OCI-LY3 (cell line): Measurements from ENCODE around the gene GPRIN2.

ENCODE experiments used
- EZH2phosphoT487 ChIP-seq: fragments of 200-600 bp; shearing (Covaris generic); IDR thresholded peaks from 2 replicates; pipeline ENCODE4 v1.6.1; 2018; ENCODE audit warnings: antibody characterized with exemption, mixed run types, low read depth
- TF ChIP-seq, protein P1 (sequence below): fragments of 200-600, 300-600 bp; sonication (generic); IDR thresholded peaks from 2 replicates; pipeline ENCODE4 v1.5.1; 2014; ENCODE audit warnings: antibody characterized with exemption, low read length, low read depth

DNA sequence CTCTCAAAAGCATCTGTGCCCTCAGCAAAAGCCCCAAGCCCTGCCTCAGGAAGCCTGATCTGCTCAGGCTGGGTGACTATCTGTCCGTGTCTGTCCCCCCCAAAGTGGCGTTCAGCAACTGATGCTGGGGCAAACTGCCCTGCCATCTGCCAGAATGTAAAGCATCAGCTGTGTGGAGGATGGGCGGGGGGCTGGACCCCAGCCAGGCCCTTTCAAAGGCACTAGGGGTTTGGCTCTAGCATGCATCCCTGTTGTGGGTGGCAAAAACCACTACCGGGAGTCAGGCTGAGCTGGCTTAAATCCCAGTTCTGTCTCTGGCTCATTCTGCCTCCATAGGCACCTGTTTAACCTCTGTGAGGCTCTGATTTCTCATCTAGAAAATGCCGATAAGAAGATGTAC, 35.5 kb downstream of the GPRIN2 start:
- TF ChIP-seq, protein P1, sequence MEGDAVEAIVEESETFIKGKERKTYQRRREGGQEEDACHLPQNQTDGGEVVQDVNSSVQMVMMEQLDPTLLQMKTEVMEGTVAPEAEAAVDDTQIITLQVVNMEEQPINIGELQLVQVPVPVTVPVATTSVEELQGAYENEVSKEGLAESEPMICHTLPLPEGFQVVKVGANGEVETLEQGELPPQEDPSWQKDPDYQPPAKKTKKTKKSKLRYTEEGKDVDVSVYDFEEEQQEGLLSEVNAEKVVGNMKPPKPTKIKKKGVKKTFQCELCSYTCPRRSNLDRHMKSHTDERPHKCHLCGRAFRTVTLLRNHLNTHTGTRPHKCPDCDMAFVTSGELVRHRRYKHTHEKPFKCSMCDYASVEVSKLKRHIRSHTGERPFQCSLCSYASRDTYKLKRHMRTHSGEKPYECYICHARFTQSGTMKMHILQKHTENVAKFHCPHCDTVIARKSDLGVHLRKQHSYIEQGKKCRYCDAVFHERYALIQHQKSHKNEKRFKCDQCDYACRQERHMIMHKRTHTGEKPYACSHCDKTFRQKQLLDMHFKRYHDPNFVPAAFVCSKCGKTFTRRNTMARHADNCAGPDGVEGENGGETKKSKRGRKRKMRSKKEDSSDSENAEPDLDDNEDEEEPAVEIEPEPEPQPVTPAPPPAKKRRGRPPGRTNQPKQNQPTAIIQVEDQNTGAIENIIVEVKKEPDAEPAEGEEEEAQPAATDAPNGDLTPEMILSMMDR, result no peak
- no peak for TF ChIP-seq EZH2phosphoT487
